Mesodermal cell (in vitro differentiated cells): Measurements from ENCODE around the gene BMP8B.

Experiments used
- H3K27ac ChIP-seq: 2 replicates; pipeline ENCODE4 v1.7.0; 2013; ENCODE audit warnings: mild to moderate bottlenecking, low read depth, low read length, moderate library complexity; ENCODE audit not compliant: severe bottlenecking
- H3K36me3 ChIP-seq: 2 replicates; pipeline ENCODE4 v1.7.1; 2013; ENCODE audit warnings: mild to moderate bottlenecking, low read length, moderate library complexity; ENCODE audit not compliant: control insufficient read depth, insufficient read depth
- H3K4me1 ChIP-seq: one replicate; pipeline ENCODE4 v1.7.1; 2013; ENCODE audit warnings: mild to moderate bottlenecking, low read length; ENCODE audit not compliant: insufficient read depth, control insufficient read depth, poor library complexity, severe bottlenecking
- H3K4me3 ChIP-seq: 2 replicates; pipeline ENCODE4 v1.7.0; 2013; ENCODE audit warnings: low read length, control low read depth, mild to moderate bottlenecking; ENCODE audit not compliant: insufficient read depth, poor library complexity, severe bottlenecking; ENCODE audit errors: extremely low read depth
- H3K9me3 ChIP-seq: 2 replicates; pipeline ENCODE4 v1.7.1; 2013; ENCODE audit warnings: mild to moderate bottlenecking, low read length, moderate library complexity; ENCODE audit not compliant: control insufficient read depth
- WGBS, 2 experiments: methylation state at CpG; one replicate each; pipeline ENCODE4 v1.1.5; 2013; ENCODE audit warnings: missing lambda C conversion rate in 2 of 2; ENCODE audit not compliant: insufficient coverage in 2 of 2; 5-methylcytosine and 5-hydroxymethylcytosine counted together

Gene BMP8B

DNA sequence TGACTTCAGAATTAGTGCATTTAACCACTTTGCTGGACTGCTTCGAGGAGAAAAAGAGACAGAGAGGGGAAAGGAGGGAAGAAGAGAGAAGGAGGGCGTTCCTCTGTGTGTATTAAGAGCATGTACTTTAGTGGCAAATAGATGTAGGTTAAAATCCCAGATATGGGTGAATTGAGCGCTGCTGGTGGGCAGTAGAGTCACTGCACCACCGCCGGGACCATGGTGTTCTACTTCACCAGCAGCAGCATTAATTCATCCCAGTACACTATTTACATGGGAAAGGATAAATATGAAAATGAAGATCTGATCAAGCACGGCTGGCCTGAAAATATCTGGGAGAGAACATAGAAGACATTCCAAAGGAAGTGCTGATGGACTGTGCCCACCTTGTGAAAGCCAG is 70.9 kb downstream of the BMP8B start:
- 46 to 63% methylated on average over 1 to 2 of the region's 6 CpGs for WGBS, 2 experiments
- H3K36me3 ChIP-seq = no peaks in the 10 kb centered on the region
- H3K4me3 ChIP-seq = no peak overlapping the region
- H3K27ac ChIP-seq = no peak overlapping the region
- no peaks in the 10 kb centered on the region for H3K9me3 ChIP-seq
- no peaks in the 10 kb centered on the region for H3K4me1 ChIP-seq

DNA sequence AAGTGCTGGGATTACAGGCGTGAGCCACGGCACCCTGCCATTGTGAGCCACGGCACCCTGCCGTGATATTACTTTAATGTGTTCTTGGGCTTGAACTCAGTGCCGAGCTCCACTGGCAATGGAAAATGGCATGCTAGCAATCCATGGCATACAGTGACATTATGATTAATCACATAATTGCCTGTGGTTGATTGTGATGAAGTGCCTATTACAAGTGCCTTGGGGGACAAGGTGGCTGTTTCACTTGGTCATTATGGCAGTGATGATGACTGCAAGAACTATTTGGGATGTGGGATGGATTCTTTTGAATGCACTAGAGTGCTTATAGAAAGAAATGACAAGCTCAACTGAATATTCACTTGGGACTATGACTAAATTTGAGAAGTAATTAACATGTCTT is 75.1 kb downstream of the BMP8B start:
- 82 to 90% methylated on average over 5 of the region's 5 CpGs for WGBS, 2 experiments
- Histone ChIP-seq H3K36me3 (no peaks in the 10 kb centered on the region), H3K4me1 (peaks cover 10% of the 10 kb centered on the region), H3K4me3 (no peak overlapping the region), H3K27ac (no peak overlapping the region), H3K9me3 (no peaks in the 10 kb centered on the region)

DNA sequence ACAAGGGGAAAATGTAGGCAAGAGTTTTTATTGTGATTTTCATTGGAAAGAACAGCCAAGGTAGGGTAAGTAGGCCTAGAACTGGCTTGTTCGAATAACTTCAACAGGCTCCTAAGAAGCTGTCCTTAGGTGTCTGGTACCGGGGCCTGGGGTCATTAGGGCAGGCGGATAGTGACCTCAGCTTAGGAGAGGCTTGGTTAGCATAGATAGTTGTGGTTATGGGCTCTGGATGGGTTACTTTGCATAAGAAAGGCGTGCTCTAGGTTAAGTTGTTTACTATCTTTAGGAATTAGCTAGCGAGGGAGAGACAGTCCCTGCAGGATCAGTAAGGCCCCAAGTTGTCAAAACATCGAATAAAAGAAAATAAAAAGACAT is 76.7 kb downstream of the BMP8B start:
- Histone ChIP-seq H3K27ac (peak overlapping the region; percentile 47), H3K4me1 (peaks cover 10% of the 10 kb centered on the region), H3K36me3 (no peaks in the 10 kb centered on the region), H3K9me3 (no peaks in the 10 kb centered on the region), H3K4me3 (no peak overlapping the region)
- 37 to 38% methylated on average over 3 of the region's 6 CpGs for WGBS, 2 experiments

DNA sequence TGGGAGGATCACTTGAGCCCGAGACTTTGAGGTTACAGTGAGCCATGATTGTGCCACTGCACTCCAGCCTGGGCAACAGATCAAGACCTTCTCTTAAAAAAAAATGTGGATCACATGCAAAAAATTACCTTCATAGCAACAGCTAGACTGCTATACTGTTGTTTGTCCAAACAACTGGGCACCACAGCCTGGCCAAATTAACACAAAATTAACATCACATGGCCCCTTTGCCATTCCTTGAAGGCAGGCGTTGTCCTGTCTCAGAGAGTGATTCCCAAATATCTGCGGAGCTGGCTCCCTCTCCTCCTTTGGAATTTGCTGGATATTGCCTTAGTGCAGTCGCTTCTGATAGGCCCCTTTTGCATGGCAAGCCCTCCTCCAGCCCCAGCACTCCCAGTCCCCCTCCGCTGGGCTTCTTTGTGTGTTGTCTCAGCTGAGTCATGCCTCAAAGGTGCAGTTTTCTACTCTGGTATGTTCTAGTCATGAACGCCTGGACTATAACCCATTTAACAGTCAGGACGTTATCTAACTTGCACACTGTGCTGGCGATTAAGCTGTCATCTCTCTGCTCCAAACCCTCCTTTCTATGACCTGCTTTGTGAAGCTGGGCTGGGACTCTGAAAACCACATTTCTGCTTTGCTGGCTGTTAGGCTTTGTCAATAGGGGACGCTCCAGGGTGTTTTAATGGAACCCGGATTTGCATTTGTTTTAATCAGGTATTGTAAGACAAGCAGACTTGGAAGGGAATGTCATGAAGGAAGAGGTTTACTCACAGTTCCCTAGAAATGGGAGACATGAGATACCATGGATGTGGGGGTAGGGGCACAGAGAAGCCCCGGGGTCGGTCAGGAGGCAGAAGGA is 77.3 kb downstream of the BMP8B start:
- Histone ChIP-seq H3K9me3 (no peaks in the 10 kb centered on the region), H3K4me3 (no peak overlapping the region), H3K4me1 (peaks cover 10% of the 10 kb centered on the region), H3K36me3 (no peaks in the 10 kb centered on the region), H3K27ac (peak overlapping the region; percentile 47)
- 20 to 24% methylated on average over 10 to 11 of the region's 12 CpGs for WGBS, 2 experiments

DNA sequence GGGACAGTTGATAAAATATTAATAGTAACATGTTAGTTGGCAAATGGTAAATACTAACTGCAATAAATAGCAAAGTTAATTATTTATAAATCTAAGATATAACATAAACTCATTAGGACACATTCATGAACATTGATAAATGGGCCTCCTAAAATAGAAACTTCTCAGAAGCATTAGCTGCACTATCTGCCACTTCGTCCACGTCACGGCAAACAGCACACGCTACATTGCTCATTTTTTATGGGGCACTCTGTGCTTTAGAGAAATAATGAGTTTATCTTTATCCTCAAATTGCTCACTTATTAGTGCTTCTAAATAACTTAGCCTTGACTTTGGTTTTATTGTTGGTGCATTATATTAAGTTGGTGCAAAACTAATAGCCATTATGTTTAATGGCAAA is 81.2 kb downstream of the BMP8B start:
- H3K36me3 ChIP-seq = no peaks in the 10 kb centered on the region
- no peak overlapping the region for H3K4me3 ChIP-seq
- no peak overlapping the region for H3K27ac ChIP-seq
- WGBS, 2 experiments = 86 to 88% methylated on average over 3 to 4 of the region's 4 CpGs
- H3K9me3 ChIP-seq = no peaks in the 10 kb centered on the region
- peaks cover 10% of the 10 kb centered on the region for H3K4me1 ChIP-seq
